Peyer's patch (tissue), 4 donors: ENCODE results near the gene MCF2L2.

Source experiments
- CTCF ChIP-seq, 6 experiments: fragments of 450-650 bp in 4 of 6; fragments of 200-600 bp in 2 of 6; sonication (generic) in 1 of 6; IDR thresholded peaks; one replicate each; pipeline ENCODE4 v1.5.1; 2017 to 2019; ENCODE audit warnings: antibody characterized with exemption in 6 of 6, mild to moderate bottlenecking in 3 of 6, moderate library complexity in 1 of 6
- POLR2A ChIP-seq, 2 donors: fragments of 450-650 bp; IDR thresholded peaks; one replicate each; pipeline ENCODE4 v1.5.1; 2017; ENCODE audit warnings: antibody characterized with exemption in 2 of 2, mild to moderate bottlenecking in 2 of 2, moderate library complexity in 2 of 2

GRCh38 chr3:183275937-183276336 is 152.5 kb downstream of the MCF2L2 start:
- no peak for TF ChIP-seq CTCF (IDR thresholded peaks at IDR 0.05)
- TF ChIP-seq POLR2A (IDR thresholded peaks at IDR 0.05): no peak
